ENCODE data around the gene CCDC190.

GRCh38 chr1:162881590-162881989, 20.6 kb upstream of the CCDC190 start:
- TF ChIP-seq SP1 (IDR thresholded peaks at IDR 0.05) = no peak
- TF ChIP-seq FOXA1 (IDR thresholded peaks at IDR 0.05) = no peak
- TF ChIP-seq BHLHE40 (IDR thresholded peaks at IDR 0.05; ENCODE audit: borderline replicate concordance) = no peak
- TF ChIP-seq NFRKB (IDR thresholded peaks at IDR 0.05) = no peak
- TF ChIP-seq ELF4 (IDR thresholded peaks at IDR 0.05) = no peak
- TF ChIP-seq PKNOX1 (IDR thresholded peaks at IDR 0.05) = no peak
- no peak for TF ChIP-seq TARDBP (IDR thresholded peaks at IDR 0.05)
